HUDEP-2 (cell line): ENCODE data around the gene GRIA4.

Source experiments
- DNase-seq, 76 experiments: peaks; one replicate each; lab custom pipeline; 2025; ENCODE audit not compliant: unreplicated experiment in 76 of 76; lab: John Stamatoyannopoulos, UW

GRIA4 gene

GRCh38 chr11:105910095-105910715 is 300.3 kb downstream of the GRIA4 start:
- DNase-seq: no peak

DNA sequence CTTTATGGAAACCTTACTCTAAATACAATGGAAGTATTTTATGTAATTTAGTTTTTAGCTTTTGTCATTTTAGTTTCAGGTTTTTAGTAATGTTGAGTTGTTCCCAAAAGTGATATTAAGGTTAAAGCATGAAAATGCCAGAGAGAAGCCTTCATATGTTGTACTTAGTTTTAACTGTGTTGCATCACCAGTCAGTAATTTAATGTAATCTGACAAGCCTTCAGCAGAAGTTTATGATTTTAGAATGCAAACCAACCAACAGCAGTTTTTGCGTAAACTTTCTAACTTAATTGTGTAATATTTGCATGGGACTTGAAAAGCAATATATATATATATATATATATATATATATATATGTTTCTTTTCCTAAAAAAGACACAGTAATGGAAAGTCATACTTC is 301.6 kb downstream of the GRIA4 start:
- DNase-seq: no peak

DNA sequence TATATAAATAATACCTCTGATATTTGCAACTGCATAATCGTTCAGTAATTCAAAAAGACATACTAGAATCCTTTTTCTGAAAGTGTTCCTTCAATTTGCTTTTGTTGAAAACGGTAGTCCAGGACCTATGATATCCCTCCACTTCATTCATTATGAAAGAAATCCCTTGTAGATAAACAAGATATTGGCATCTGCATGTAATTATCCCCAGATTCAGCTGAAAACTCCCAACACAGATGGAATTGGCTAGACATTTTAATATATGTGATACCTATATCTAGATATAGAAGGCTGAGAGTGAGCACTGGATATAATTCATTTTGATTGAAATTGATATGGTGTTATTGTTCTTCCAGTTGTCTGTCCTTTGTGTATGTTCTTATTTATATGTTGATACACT is 302.8 kb downstream of the GRIA4 start:
- DNase-seq: no peak

- DNase-seq: no peak
Measured at GRCh38 chr11:105915021-105915420, 305.1 kb downstream of the GRIA4 start.

DNA sequence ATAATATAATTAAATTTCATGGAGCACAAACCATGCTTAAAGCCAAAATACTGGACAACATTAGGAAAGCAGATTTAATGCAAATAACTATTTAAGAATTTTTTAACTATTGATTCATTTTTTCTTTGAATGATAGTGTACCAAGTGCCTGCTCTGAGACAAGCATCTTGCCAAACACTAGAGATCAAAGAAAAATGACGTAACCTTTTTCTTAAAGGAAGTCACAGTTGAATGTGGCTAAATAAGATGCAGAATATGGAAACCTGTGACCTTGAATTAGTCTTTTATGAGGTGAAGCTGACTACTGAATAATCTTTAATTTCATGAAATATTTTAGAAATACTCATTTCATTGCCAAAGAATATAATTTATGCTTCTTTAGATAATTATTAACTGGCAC is 308.2 kb downstream of the GRIA4 start:
- no peak for DNase-seq

- no peak for DNase-seq
Measured at GRCh38 chr11:105918600-105918999, 308.7 kb downstream of the GRIA4 start.

DNA sequence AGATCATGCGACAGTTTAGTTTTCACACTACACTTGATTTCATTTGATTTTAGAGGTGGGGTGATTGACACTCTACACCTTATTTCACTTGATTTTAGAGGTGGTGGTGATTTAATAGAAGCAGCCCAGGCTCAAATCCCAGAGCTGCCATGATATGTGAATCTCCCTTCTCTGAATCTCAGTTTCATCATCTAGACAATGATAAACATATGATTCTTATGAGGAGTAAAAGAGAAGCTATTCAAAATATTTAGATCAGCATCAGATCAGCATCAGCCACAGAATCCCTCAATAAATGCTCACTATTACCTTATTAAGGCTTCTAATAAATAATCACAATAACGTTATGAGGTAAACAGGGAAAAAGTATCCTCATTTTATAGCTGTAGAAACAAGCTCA is 313.4 kb downstream of the GRIA4 start:
- DNase-seq: no peak

- no peak for DNase-seq
Measured at GRCh38 chr11:105923807-105924206, 313.9 kb downstream of the GRIA4 start.

DNA sequence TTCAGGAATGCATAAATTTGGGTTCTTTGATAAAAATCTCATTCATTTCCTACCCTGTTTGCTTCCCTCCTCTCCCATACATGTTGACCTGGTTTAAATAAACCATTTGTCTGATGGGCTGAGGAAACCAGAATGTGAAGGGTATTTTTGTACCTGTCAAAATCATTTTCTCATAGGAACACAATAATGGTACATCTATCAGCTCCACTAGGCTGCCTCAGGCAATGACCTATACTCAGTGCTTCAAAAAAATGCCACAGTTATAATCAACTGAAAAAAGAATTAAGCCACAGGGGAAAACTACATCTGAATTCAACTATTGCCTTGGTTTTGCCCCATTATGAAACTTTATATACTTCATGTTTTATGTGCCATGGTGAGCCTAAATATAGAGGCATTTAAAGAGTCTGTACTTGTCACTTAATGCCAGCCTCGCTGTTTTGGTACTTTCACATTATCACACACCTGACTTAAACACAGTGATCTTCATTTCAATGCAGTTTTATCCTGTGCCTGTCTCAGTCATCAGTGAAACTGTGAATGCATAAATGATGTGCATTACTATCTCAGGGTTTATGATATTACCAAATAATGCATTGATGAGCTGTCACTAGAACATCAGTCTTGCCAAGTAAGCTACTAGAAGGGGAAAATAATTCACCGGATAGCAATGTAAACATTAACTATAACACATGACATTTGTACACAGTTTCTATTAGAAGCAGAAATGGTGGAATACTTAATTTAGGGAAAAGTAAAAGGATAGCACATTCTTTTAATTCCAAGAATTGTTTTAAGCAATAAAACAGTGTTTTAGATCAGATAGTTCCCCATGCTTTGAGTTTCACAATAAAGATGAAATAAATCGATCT is 319.4 kb downstream of the GRIA4 start:
- DNase-seq: no peak

DNA sequence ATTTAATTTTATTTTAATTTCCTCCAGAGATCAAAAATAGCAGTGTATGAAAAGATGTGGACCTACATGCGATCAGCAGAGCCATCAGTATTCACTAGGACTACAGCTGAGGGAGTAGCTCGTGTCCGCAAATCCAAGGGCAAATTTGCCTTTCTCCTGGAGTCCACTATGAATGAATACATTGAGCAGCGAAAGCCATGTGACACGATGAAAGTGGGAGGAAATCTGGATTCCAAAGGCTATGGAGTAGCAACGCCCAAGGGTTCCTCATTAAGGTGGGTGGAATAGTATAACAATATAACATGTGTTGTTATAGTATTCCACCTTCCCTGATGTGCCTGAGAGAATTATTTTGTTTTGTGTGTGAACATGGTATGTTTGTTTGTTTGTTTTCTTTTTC is 323.8 kb downstream of the GRIA4 start:
- no peak for DNase-seq

DNA sequence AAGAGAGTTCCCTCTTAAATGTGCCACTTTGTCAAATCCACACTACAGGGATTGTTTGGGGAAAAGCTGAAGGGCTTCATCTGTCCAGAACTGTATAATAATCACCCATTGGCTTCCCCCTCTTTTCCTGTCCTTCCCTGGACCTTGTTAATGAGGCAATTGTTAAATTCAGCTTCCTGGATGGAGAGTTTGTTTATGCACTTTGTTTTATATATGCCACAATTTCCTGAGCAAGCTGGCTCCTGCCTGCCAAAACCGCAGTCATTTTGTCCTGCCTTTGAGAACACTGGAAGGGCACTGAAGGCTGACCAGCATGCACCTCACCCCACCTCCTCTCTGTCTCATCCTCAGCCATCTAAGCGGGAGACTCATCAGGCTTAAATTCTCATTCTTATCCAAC is 325.9 kb downstream of the GRIA4 start:
- no peak for DNase-seq

- no peak for DNase-seq
Measured at GRCh38 chr11:105937331-105937730, 327.5 kb downstream of the GRIA4 start.

GRCh38 chr11:105937738-105938137 is 327.9 kb downstream of the GRIA4 start:
- no peak for DNase-seq

- no peak for DNase-seq
Measured at GRCh38 chr11:105942921-105943320, 333.0 kb downstream of the GRIA4 start.

DNA sequence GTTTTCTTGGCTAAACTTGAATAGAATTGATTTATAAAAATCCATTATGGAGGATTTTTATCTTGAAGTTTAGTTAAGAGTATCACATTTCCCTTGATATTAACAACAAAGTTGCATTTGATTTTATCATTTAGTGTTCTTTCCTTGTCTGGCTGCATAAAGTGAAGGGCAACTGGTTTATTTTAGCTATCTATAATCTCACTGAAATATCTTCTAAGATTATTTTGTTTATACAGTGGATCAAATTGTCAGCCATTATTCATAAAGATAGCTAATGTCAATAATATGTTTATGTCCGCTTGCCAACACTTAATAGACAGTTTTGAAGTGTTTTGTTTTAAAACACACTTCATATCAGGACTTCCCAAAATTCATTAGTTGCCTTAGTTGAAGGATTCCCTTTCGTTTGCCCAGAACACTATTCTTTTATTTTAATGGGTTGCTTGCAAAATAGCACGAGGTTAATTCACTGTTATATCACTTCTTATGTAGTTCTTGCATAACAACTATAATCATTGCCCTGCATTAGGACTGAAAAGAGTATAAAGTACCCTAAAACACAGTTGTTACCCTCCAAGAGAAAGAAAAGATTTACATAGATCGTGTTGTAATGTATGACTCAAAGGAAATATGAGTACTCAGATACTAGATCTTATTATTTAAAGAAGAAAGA is 339.2 kb downstream of the GRIA4 start:
- no peak for DNase-seq

DNA sequence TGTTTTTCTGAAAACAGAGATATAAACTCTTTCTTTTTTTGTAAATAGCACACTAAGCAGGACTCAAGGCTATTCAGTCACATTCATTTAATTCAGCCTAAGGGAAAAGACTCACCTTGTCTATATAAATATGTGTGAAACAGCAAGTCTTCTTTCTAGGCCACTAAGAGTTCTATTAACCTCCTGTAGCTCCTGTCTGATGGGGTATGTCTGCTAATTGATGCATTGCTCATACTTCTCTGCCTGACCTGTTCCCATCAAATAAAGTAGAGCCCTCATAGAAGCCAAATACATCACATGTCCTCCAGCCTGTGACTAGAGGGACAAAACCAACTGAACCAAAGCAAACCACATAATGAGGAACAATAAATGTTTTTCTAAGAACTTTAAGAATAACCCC is 344.0 kb downstream of the GRIA4 start:
- no peak for DNase-seq

GRCh38 chr11:105960252-105961245 is 350.7 kb downstream of the GRIA4 start:
- no peak for DNase-seq

DNA sequence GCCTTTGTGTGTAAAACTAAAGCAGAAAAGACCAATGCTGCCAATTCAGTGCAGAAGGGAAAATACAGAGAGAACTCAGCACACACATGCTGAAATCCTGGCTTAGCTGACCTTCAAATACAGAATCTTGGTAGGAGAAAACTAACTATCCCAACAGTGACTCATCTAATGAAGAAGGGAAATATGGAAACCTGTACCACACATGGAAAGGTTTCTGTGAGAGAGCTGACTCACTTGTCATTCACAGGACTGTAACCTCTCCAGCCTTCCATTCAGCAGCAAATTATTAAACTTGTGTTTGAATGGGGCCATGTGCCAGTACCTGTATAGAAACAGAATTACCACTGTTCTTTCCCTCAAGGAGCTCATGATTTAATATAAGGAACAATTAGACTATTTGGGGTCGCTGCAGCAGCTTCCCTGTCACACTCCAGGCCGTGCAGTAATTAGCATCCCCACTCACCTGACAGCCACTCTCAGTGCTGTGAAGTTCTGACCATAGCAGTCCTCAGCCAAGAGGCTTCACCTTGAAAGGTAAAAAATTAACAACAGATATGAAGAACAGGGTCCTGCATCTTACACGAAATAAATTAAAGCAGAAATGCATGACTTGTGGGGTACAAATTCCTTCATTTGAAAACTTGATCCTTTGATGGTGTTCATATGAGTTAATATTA is 358.3 kb downstream of the GRIA4 start:
- no peak for DNase-seq

GRCh38 chr11:105969756-105970155 is 359.9 kb downstream of the GRIA4 start:
- no peak for DNase-seq

DNA sequence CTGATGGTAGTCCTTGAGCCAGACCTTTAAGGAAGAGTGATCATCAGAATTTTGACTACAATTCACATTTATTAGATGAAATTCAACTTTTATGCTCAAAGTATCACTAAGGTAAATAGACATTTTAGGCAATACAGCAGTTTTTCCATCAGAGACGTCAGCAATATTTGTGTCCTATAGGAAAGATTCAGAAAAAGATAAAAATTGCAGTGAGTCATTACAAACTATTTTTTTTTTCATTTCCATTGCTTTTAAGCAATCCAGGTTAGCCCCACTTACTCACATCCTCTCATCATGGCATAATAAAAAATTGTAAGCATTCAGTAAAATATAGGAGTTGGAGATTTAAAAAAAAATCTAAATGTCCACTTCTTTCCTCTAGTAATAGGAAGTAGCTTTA is 365.3 kb downstream of the GRIA4 start:
- DNase-seq: no peak
